Astrocyte of the spinal cord (primary cell): ENCODE results near the gene TMEM255B.

ENCODE experiments used
- DNase-seq: peaks from one replicate; pipeline ENCODE4 v3.0.0; 2011; ENCODE audit warnings: low read depth, low spot score
- H3K4me3 ChIP-seq: 2 replicates; pipeline ENCODE4 v1.5.1; 2011; ENCODE audit warnings: low read depth, mild to moderate bottlenecking, low read length, moderate library complexity
- in situ Hi-C: cut with HindIII; loops from 2 replicates; pipeline ENCODE4 v1.10.0; 2017; ENCODE audit warnings: low sequenced_read_pairs
- TF ChIP-seq, protein P1 (sequence below): IDR thresholded peaks from 2 replicates; pipeline ENCODE4 v1.5.1; 2012; ENCODE audit warnings: low read depth, mild to moderate bottlenecking, low read length, inconsistent platforms

The TMEM255B gene

DNA sequence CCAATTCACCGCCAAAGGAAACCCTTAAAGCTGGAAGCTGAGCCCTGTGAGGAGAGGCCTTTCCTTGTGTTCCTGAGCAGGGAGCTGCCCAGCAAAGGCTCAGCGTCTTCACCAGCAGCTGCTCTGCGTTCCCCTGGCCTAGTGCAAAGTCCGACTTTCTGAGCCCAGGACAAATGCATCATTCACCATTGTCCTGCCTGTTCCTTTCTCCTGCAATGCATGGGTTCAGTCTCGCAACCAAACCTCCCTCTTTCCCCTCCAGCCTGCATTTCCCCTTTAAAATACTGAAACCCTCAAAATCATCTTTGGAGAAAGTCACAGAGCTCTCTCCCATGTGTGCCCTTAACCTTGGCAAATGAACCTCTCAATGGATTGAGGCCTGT, 12.9 kb upstream of the TMEM255B start:
- TF ChIP-seq, protein P1, sequence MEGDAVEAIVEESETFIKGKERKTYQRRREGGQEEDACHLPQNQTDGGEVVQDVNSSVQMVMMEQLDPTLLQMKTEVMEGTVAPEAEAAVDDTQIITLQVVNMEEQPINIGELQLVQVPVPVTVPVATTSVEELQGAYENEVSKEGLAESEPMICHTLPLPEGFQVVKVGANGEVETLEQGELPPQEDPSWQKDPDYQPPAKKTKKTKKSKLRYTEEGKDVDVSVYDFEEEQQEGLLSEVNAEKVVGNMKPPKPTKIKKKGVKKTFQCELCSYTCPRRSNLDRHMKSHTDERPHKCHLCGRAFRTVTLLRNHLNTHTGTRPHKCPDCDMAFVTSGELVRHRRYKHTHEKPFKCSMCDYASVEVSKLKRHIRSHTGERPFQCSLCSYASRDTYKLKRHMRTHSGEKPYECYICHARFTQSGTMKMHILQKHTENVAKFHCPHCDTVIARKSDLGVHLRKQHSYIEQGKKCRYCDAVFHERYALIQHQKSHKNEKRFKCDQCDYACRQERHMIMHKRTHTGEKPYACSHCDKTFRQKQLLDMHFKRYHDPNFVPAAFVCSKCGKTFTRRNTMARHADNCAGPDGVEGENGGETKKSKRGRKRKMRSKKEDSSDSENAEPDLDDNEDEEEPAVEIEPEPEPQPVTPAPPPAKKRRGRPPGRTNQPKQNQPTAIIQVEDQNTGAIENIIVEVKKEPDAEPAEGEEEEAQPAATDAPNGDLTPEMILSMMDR = no peak
- no peak overlapping the region for H3K4me3 ChIP-seq
- in situ Hi-C loops = no loop called here
- DNase-seq = no peak

- TF ChIP-seq, protein P1 = no peak
- no peak for DNase-seq
- in situ Hi-C loops = no loop called here
- no peak overlapping the region for H3K4me3 ChIP-seq
These were observed 12.4 kb upstream of the TMEM255B start for GRCh38 chr13:113746671-113747070.

DNA sequence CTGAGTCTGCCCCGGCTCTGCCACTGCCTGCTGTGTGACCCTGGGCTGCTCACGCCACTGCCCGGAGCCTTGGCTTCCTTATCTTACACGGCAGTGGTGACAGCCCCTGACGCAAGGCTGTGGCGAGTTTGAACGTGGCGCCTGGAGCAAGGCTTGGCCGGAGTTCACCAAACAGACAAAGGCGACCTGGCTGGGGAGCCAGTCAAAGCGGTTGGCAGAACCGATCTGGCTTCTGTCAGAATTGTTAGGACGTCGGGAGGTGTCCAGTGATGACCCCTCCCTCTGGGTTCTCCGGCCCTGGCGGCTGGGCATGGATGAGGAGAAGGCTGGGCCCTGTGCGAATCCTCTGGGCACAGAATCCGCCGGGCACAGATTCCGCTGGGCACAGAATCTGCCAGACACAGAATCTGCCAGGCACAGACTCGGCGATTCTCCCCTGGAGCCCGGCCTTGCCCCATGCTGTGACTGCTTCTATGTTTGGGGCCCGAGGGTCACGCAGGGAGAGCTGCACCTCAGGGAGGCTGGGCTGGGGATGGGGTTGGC, 11.7 kb upstream of the TMEM255B start:
- in situ Hi-C loops = no loop called here
- no peak overlapping the region for H3K4me3 ChIP-seq
- TF ChIP-seq, protein P1 = no peak
- DNase-seq = no peak

- in situ Hi-C loops = no loop called here
- no peak for DNase-seq
- TF ChIP-seq, protein P1 = no peak
- no peak overlapping the region for H3K4me3 ChIP-seq
These were observed 10.7 kb upstream of the TMEM255B start for GRCh38 chr13:113748101-113748861.

DNA sequence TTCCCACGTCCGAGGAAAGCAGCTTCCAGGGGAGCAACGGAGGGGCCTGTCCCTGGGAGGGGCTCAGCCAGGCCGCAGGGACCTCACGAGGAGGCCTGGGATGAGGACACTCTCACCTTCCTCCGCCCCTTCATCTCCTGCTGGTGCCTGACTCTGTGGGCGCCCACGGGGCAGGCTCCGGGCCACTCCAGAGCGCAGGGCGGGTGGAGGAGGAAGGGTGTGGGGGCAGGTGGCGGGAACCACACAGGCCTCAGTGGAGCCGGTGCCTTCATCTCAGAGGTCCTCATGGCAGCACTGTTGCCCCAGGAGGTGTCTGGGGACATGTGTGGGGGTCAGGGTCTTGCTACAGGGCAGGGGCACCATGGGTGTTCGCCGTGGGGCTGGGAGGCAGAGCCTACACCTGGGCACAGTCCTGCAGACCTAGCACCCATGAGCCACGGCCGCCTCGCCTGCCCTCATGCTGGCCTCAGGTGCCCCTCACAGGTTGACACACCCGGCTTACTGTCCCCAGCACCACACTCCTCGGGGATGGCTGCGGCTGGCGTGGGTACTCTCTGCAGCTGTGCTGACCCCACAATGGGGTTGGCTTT, 10.1 kb upstream of the TMEM255B start:
- no peak overlapping the region for H3K4me3 ChIP-seq
- no peak for DNase-seq
- TF ChIP-seq, protein P1 = no peak
- in situ Hi-C loops = no loop called here

GRCh38 chr13:113749507-113749906, 9.5 kb upstream of the TMEM255B start:
- TF ChIP-seq, protein P1 = no peak
- no peak overlapping the region for H3K4me3 ChIP-seq
- in situ Hi-C loops = no loop called here

More at GRCh38 chr13:113749507-113749906, 9.5 kb upstream of the TMEM255B start:
- DNase-seq = no peak
